HepG2 (cell line): Measurements from ENCODE around the gene MUC13. TPM values are rescaled to one million over a fixed set of nuclear protein-coding genes. Genes with fewer than 3 reads are reported as not detected.
A peak's percentile ranks its signal among the peaks of the same experiment; 100 is the strongest.

Experiments used
- HNF4A ChIP-seq: sonication (generic); formaldehyde crosslinking; IDR thresholded peaks from 2 replicates; pipeline ENCODE4 v1.4.0; 2020; ENCODE audit warnings: missing genetic modification reagents
- SOX6 ChIP-seq, 2 experiments: fragments of 450-650 bp in 1 of 2; sonication (generic) in 1 of 2; formaldehyde crosslinking in 1 of 2; IDR thresholded peaks; 2 replicates each; pipeline versions ENCODE4 v1.4.0 to v1.6.1; 2017 to 2020; ENCODE audit warnings: antibody characterized with exemption in 1 of 2, mild to moderate bottlenecking in 1 of 2, missing genetic modification reagents in 1 of 2
- ZNF10 ChIP-seq: sonication (generic); formaldehyde crosslinking; IDR thresholded peaks from 2 replicates; pipeline ENCODE4 v1.4.0; 2020; ENCODE audit warnings: mild to moderate bottlenecking, low read depth, missing genetic modification reagents, borderline replicate concordance
- ZNF343 ChIP-seq: sonication (generic); formaldehyde crosslinking; IDR thresholded peaks from 2 replicates; pipeline ENCODE4 v1.4.0; 2020; ENCODE audit warnings: mild to moderate bottlenecking, missing genetic modification reagents
- polyA plus RNA-seq, 8 experiments: library from polyadenylated mRNA; depleted of rRNA in 3 of 8; stranded (reverse) in 7 of 8; unstranded in 1 of 8; fragments of >200 nt; fragmentation: Illumina TruSeq in 4 of 8; extraction: Trizol in 4 of 8; gene quantifications; 2 replicates each; pipeline versions ENCODE4 v1.2.1 to v1.2.3, GENCODE V29; 2011 to 2016; ENCODE audit warnings: low read depth in 4 of 8, missing spikeins in 1 of 8, mixed read lengths in 1 of 8; ENCODE audit not compliant: insufficient read depth in 1 of 8
- total RNA-seq, 5 experiments: library from RNA; depleted of rRNA; stranded (reverse); fragments of >200 nt; fragmentation: Illumina TruSeq; extraction: Trizol; gene quantifications; 2 replicates each; pipeline ENCODE4 v1.2.3, GENCODE V29; 2016; ENCODE audit warnings: low read depth in 1 of 5
- TF ChIP-seq, protein P1 (sequence below): sonication (generic); formaldehyde crosslinking; IDR thresholded peaks from 2 replicates; pipeline ENCODE4 v1.4.0; 2020; ENCODE audit warnings: missing genetic modification reagents
- TF ChIP-seq, protein P2 (sequence below): sonication (generic); formaldehyde crosslinking; IDR thresholded peaks from 2 replicates; pipeline ENCODE4 v1.8.1; 2023; ENCODE audit warnings: mild to moderate bottlenecking, missing genetic modification reagents, borderline replicate concordance
- TF ChIP-seq, protein P3 (sequence below): sonication (generic); formaldehyde crosslinking; IDR thresholded peaks from 2 replicates; pipeline ENCODE4 v1.4.0; 2020; ENCODE audit warnings: missing genetic modification reagents
- TF ChIP-seq, protein P4 (sequence below): sonication (generic); formaldehyde crosslinking; IDR thresholded peaks from 2 replicates; pipeline ENCODE4 v1.4.0; 2020; ENCODE audit warnings: mild to moderate bottlenecking, low read depth, missing genetic modification reagents
- TF ChIP-seq, protein P5 (sequence below): sonication (generic); formaldehyde crosslinking; IDR thresholded peaks from 2 replicates; pipeline ENCODE4 v1.4.0; 2020; ENCODE audit warnings: mild to moderate bottlenecking, missing genetic modification reagents
- TF ChIP-seq, protein P6 (sequence below), 2 experiments: fragments of 450-650 bp in 1 of 2; sonication (generic) in 1 of 2; formaldehyde crosslinking in 1 of 2; IDR thresholded peaks; 2 replicates each; pipeline versions ENCODE4 v1.6.1 to v1.8.0; 2016 to 2022; ENCODE audit warnings: antibody characterized with exemption in 1 of 2, mild to moderate bottlenecking in 1 of 2, missing genetic modification reagents in 1 of 2

The MUC13 gene
- total and polyA plus RNA-seq, 2 of the 13 experiments (the other 11 are each of a cell fraction or from before 2014, with no cell fraction given) = 0.04 to 1.2 TPM

DNA sequence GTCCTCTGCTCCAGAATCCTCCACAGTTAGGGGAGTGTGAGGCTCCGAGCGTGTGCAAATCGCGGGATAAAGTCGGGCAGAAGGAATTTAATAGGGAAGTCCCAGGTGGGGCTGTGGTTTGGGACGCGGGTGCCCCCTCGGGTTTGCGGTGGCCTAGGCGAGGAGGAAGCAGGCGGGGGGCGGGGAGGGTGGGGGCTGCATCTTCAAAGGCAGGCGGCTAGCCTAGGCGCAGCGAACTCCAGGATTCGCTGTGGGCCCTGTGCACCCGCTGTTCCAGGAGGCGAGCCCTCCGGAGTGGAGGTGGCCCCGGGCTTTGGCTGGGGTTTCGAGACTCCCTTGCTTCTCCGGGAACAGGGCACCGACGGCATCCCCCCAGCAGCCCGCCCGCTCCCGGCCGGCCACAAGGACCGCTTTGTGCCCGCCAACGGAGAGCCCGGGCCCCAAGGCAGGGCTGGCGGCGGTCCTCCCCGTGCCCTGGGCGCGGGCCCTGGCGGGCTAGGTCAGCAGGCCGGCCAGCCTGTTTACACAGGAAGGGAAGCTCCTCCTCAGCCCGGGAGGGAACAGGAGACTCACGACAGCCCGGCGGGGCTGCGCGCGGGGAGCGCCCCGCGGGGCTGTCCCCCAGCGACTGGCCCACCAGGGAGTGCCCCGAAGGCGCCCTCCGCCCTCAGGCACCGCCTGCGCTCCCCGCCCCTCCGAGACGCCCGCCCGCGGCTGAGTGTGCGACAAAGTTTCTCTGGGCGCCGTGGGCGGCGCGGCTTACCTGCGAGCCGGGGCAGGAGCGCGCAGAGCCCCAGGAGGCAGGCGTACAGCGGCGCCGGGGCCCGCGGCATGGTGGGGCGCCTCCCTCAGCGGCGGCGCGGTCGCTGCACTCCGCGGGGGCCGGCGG, 48.1 kb downstream of the MUC13 start (continued):
- TF ChIP-seq, protein P1, sequence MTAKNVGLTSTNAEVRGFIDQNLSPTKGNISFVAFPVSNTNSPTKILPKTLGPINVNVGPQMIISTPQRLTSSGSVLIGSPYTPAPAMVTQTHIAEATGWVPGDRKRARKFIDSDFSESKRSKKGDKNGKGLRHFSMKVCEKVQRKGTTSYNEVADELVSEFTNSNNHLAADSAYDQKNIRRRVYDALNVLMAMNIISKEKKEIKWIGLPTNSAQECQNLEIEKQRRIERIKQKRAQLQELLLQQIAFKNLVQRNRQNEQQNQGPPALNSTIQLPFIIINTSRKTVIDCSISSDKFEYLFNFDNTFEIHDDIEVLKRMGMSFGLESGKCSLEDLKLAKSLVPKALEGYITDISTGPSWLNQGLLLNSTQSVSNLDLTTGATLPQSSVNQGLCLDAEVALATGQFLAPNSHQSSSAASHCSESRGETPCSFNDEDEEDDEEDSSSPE (CRISPR knock-in tag) = peak; percentile 51; the same call in 1 of the 2 replicates
- TF ChIP-seq, protein P2, sequence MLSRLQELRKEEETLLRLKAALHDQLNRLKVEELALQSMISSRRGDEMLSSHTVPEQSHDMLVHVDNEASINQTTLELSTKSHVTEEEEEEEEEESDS (CRISPR knock-in tag) = no peak
- TF ChIP-seq, protein P3, sequence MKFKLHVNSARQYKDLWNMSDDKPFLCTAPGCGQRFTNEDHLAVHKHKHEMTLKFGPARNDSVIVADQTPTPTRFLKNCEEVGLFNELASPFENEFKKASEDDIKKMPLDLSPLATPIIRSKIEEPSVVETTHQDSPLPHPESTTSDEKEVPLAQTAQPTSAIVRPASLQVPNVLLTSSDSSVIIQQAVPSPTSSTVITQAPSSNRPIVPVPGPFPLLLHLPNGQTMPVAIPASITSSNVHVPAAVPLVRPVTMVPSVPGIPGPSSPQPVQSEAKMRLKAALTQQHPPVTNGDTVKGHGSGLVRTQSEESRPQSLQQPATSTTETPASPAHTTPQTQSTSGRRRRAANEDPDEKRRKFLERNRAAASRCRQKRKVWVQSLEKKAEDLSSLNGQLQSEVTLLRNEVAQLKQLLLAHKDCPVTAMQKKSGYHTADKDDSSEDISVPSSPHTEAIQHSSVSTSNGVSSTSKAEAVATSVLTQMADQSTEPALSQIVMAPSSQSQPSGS (CRISPR knock-in tag) = 0 out of 2 replicates have a peak, but pooled peaks have one; percentile 31
- 0 out of 2 replicates have a peak, but pooled peaks have one; percentile 21 for TF ChIP-seq ZNF343 (CRISPR knock-in tag)
- TF ChIP-seq, protein P4, sequence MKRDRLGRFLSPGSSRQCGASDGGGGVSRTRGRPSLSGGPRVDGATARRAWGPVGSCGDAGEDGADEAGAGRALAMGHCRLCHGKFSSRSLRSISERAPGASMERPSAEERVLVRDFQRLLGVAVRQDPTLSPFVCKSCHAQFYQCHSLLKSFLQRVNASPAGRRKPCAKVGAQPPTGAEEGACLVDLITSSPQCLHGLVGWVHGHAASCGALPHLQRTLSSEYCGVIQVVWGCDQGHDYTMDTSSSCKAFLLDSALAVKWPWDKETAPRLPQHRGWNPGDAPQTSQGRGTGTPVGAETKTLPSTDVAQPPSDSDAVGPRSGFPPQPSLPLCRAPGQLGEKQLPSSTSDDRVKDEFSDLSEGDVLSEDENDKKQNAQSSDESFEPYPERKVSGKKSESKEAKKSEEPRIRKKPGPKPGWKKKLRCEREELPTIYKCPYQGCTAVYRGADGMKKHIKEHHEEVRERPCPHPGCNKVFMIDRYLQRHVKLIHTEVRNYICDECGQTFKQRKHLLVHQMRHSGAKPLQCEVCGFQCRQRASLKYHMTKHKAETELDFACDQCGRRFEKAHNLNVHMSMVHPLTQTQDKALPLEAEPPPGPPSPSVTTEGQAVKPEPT = peak; percentile 79; the same call in 1 of the 2 replicates
- TF ChIP-seq, protein P5, sequence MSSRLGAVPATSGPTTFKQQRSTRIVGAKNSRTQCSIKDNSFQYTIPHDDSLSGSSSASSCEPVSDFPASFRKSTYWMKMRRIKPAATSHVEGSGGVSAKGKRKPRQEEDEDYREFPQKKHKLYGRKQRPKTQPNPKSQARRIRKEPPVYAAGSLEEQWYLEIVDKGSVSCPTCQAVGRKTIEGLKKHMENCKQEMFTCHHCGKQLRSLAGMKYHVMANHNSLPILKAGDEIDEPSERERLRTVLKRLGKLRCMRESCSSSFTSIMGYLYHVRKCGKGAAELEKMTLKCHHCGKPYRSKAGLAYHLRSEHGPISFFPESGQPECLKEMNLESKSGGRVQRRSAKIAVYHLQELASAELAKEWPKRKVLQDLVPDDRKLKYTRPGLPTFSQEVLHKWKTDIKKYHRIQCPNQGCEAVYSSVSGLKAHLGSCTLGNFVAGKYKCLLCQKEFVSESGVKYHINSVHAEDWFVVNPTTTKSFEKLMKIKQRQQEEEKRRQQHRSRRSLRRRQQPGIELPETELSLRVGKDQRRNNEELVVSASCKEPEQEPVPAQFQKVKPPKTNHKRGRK (CRISPR knock-in tag) = no peak
- TF ChIP-seq, protein P6, sequence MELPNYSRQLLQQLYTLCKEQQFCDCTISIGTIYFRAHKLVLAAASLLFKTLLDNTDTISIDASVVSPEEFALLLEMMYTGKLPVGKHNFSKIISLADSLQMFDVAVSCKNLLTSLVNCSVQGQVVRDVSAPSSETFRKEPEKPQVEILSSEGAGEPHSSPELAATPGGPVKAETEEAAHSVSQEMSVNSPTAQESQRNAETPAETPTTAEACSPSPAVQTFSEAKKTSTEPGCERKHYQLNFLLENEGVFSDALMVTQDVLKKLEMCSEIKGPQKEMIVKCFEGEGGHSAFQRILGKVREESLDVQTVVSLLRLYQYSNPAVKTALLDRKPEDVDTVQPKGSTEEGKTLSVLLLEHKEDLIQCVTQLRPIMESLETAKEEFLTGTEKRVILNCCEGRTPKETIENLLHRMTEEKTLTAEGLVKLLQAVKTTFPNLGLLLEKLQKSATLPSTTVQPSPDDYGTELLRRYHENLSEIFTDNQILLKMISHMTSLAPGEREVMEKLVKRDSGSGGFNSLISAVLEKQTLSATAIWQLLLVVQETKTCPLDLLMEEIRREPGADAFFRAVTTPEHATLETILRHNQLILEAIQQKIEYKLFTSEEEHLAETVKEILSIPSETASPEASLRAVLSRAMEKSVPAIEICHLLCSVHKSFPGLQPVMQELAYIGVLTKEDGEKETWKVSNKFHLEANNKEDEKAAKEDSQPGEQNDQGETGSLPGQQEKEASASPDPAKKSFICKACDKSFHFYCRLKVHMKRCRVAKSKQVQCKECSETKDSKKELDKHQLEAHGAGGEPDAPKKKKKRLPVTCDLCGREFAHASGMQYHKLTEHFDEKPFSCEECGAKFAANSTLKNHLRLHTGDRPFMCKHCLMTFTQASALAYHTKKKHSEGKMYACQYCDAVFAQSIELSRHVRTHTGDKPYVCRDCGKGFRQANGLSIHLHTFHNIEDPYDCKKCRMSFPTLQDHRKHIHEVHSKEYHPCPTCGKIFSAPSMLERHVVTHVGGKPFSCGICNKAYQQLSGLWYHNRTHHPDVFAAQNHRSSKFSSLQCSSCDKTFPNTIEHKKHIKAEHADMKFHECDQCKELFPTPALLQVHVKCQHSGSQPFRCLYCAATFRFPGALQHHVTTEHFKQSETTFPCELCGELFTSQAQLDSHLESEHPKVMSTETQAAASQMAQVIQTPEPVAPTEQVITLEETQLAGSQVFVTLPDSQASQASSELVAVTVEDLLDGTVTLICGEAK (IDR thresholded peaks at IDR 0.05) = no peak
- TF ChIP-seq, protein P6 (CRISPR knock-in tag; IDR thresholded peaks at IDR 0.05) = peak; percentile 62
- TF ChIP-seq HNF4A (CRISPR knock-in tag) = no peak
- TF ChIP-seq SOX6 (IDR thresholded peaks at IDR 0.05) = no peak
- no peak for TF ChIP-seq SOX6 (CRISPR knock-in tag; IDR thresholded peaks at IDR 0.05)
- no peak for TF ChIP-seq ZNF10 (CRISPR knock-in tag)
